Keratinocyte (primary cell): ENCODE results near the gene TNFSF10.

Experiments used
- EZH2 ChIP-seq: IDR thresholded peaks from one replicate; pipeline ENCODE4 v1.6.1; 2012; ENCODE audit warnings: inconsistent platforms, mild to moderate bottlenecking, low read length, moderate library complexity
- TF ChIP-seq, protein P1 (sequence below), 3 experiments: IDR thresholded peaks in 1 of 3; conservative IDR thresholded peaks in 1 of 3; optimal IDR thresholded peaks in 1 of 3; 2 replicates in 2 of 3; 3 replicates in 1 of 3; pipeline versions ENCODE3 to v1.5.1; 2011; ENCODE audit warnings: low read length in 3 of 3, mild to moderate bottlenecking in 3 of 3, moderate library complexity in 2 of 3, control low read depth in 1 of 3, inconsistent platforms in 1 of 3; ENCODE audit not compliant: insufficient read depth in 2 of 3; ENCODE audit errors: extremely low read depth in 1 of 3

DNA sequence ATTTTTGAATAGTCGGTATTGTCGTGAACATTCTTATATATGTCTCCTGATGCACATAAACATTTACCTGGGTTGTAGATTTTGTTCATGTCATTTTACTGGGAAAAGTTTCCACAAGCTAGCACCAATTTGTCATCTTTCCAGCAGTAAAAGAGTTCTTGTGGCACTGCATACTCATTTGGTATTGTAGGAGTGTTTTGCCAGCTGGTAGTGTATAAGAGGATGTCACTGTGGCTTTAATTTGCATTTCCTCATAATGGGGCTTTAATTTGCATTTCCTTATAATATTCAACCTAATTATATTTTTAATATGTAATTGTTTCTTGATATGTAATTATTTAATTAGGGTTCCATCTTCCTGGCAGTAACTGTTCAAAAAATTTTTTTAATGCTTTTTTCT, 21.2 kb upstream of the TNFSF10 start:
- TF ChIP-seq, protein P1, sequence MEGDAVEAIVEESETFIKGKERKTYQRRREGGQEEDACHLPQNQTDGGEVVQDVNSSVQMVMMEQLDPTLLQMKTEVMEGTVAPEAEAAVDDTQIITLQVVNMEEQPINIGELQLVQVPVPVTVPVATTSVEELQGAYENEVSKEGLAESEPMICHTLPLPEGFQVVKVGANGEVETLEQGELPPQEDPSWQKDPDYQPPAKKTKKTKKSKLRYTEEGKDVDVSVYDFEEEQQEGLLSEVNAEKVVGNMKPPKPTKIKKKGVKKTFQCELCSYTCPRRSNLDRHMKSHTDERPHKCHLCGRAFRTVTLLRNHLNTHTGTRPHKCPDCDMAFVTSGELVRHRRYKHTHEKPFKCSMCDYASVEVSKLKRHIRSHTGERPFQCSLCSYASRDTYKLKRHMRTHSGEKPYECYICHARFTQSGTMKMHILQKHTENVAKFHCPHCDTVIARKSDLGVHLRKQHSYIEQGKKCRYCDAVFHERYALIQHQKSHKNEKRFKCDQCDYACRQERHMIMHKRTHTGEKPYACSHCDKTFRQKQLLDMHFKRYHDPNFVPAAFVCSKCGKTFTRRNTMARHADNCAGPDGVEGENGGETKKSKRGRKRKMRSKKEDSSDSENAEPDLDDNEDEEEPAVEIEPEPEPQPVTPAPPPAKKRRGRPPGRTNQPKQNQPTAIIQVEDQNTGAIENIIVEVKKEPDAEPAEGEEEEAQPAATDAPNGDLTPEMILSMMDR (optimal IDR thresholded peaks at IDR 0.05 in 1 of 3, IDR thresholded peaks at IDR 0.05 in 1 of 3, conservative IDR thresholded peaks at IDR 0.05 in 1 of 3; ENCODE audit: extremely low read depth in 1 of 3, insufficient read depth in 2 of 3, low read length in 3 of 3) = no peak
- no peak for TF ChIP-seq EZH2
